Renal cortex interstitium (tissue), 11 donors: ENCODE results near the gene TNFRSF6B. TPM values are rescaled to one million over a fixed set of nuclear protein-coding genes. Genes with fewer than 3 reads are reported as not detected.

ENCODE experiments used
- DNase-seq, 11 donors: peaks; one replicate each; pipeline ENCODE4 v3.0.0-alpha.2; 2013; ENCODE audit warnings: low read depth in 9 of 11, low spot score in 4 of 11; ENCODE audit errors: extremely low read depth in 1 of 11
- polyA plus RNA-seq, 3 donors: library from polyadenylated mRNA; unstranded; fragments of 120-200 nt; gene quantifications; one replicate each; pipeline ENCODE4 v1.2.1, GENCODE V29; 2013; ENCODE audit not compliant: insufficient read length in 3 of 3

TNFRSF6B gene
- polyA plus RNA-seq, 3 donors = 0.79 to 2.2 (median 2.0) TPM

DNA sequence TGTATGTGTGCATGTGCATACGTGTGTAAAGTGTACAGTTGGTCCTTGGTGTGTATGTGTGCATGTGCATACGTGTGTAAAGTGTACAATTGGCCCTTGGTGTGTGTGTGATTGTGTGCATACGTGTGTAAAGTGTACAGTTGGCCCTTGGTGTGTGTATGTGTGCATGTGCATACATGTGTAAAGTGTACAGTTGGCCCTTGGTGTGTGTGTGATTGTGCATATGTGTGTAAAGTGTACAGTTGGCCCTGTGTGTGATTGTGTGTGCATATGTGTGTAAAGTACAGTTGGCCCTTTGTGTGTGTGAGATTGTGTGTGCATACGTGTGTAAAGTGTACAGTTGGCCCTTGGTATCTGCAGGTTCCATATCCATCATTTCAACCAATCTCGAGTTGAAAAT is 35.0 kb downstream of the TNFRSF6B start:
- DNase-seq = no peak

DNA sequence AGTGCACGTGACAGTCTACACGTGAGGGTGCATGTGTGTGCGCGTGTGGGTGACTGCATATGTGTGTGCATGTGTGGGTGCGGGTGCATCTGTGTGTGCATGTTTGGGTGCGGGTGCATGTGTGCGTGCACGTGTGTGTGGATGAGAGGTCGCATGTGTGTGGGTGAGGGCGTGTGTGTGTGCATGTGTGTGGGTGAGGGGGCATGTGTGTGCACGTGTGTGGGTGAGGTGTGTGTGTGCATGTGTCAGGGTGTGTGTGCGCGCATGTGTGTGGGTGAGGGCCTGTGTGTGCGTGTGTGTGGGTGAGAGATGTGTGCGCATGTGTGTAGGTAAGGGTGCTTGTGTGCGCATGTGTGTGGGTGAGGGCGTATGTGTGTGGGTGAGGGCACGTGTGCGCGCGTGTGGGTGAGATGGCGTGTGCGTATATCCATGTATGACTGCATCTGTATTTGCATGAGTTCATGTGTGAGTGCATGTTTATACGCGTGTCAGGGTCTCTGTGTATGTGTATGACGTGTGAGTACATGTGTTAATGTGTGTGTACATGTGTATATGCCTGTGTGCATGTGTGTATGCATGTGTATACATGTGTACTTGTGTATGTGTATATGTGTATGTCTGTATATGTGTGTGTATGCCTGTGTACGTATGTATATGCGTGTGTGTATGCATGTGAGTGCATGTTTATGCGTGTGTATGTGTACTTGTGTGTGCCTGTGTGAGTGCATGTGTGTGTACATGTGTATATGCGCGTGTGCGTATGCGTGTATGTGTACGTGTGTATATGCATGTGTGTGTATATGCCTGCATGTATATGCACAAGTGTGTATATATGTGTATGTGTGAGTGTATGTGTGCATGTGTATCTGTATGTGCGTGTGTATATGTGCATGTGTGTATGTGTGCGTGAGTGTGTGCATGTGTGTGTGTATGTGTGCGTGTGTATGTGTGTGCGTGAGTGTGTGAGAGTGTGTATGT is 36.0 kb downstream of the TNFRSF6B start:
- DNase-seq = no peak

DNA sequence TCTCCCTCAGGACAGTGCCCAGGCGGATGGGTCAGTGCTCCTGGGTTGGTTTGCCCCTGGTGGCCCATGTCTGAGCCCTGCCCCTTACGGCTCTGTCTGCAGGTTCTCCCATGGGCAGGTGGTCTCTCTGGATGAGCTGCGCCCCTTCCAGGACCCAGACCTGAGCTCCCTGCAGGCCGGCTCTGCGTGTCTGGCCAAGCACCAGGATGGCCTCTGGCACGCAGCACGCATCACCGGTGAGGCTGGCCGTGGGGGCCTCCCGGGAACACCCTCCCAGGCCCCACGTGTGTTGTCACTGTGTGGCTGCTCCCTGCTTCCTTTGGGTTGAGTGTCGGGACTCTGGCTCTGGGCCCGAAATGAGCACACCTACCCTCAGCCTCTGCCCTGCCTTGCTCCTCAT is 36.7 kb downstream of the TNFRSF6B start:
- no peak for DNase-seq

DNA sequence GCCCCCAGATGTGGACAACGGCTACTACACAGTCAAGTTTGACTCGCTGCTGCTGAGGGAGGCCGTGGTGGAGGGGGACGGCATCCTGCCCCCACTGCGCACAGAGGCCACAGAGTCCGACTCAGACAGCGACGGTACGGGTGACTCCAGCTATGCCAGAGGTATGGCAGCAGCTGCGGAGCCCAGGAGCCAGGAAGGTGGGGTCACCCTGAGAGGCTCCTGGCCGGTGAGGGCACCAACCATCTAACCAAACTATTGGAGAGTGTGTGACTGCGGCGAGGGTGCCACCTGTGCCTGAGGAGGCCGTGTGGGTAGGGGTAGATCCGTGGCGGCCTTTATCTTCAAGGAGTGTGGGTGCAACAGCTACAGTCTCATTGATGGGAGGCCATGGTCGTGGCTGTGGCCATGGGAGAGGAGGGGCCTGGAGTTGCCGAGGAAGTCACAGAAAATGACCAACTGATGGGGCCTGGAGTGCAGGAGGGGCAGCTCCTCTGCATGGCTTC is 37.2 kb downstream of the TNFRSF6B start:
- no peak for DNase-seq

DNA sequence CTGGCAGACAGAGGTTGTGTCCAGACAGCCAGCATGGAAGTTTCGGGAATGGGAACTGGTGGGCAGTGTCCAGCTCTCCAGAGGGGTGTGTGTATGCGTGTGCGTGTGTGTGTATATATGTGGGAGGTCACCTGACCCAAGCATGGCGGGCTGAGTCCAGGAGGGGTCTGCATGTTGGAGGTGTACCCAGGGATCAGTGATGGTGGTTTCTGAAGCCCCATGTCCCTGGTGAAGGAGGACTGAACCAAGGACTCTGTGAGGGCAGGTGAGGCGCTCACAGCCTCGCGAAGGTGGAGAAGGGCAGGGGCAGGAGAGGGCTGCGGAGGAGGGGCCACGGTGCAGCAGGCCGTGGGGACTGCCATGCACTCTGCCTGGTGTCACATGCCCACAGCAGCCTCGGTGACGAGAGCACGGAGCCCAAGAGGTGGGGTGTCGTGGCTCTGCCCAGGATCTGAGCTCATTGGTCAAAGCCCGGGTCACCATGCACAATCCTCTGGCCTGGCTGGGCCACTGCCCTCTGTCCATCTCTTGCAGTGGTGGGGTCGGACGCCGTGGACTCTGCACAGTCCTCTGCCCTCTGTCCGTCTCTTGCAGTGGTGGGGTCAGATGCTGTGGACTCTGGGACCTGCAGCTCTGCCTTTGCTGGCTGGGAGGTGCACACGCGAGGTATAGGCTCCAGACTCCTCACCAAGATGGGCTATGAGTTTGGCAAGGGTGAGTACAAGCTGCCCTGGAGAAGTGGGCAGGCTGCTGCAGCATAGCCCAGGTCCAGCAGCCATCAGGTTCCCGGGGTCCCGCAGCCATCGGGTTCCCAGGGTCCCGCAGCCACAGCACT is 37.9 kb downstream of the TNFRSF6B start:
- DNase-seq = no peak

DNA sequence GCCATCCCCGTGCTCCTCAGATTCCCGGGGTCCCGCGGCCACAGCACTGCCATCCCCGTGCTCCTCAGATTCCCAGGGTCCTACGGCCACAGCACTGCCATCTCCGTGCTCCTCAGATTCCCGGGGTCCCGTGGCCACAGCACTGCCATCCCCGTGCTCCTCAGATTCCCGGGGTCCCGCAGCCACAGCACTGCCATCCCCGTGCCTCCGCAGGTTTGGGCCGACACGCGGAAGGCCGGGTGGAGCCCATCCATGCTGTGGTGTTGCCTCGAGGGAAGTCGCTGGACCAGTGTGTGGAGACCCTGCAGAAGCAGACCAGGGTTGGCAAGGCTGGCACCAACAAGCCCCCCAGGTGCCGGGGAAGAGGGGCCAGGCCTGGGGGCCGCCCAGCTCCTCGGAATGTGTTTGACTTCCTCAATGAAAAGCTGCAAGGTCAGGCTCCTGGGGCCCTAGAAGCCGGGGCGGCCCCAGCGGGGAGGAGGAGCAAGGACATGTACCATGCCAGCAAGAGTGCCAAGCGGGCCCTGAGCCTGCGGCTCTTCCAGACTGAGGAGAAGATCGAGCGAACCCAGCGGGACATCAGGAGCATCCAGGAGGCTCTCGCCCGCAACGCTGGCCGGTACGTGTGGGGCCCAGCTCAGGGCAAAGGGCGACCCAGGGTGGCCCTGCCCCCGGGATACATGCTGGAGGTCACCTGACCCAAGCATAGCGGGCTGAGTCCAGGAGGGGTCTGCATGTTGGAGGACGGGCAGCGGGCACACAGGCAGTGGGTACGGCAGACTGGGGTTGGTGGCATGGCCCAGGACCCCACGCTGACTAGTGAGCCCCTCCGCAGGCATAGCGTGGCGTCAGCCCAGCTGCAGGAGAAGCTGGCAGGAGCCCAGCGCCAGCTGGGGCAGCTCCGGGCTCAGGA is 38.8 kb downstream of the TNFRSF6B start:
- no peak for DNase-seq

DNA sequence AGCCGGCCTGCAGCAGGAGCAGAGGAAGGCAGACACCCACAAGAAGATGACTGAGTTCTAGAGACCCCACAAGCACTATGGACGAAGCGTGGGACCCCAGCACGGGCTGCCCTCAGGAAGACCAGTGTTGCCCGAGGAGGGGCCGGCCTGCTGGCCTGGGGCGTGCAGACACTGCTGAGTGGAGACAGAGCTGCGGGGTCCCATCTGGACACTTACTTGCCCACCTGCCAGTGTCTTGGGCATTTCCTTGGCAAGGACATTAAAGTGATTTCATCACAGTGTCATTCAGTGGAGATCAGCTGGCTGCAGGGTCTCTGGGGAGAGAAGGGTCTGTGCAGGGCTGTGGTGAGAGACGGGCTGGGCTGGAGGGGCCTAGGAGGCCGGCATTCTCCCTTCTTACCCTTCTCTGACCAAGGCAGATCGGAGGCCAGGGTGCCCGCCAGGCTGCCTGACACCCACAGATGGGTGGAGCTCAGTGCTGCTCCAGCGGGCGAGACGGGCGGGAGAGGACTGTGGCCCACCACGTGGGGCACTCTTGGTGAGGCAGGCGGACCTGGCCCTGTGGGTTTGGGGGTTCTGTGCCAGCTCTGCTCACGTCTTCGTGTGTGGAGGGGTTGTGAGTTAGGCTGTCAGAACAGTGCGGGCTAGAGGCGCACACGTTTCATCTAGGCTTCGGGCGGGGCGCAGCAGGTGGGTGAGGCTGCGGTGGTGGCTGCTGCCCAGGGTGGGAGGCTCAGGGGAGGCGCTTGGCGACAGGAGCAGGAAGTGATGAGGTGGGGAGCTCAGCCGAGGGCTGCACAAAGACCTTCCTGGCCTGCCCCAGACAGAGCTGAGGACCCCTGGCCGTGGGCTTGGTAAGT is 39.6 kb downstream of the TNFRSF6B start, which contains the start of gene LIME1:
LIME1 (plus strand) TSS at position 806 of the 860 bp plus-strand sequence. CDS start 886 bp downstream, outside the sequence.
- no peak for DNase-seq

DNA sequence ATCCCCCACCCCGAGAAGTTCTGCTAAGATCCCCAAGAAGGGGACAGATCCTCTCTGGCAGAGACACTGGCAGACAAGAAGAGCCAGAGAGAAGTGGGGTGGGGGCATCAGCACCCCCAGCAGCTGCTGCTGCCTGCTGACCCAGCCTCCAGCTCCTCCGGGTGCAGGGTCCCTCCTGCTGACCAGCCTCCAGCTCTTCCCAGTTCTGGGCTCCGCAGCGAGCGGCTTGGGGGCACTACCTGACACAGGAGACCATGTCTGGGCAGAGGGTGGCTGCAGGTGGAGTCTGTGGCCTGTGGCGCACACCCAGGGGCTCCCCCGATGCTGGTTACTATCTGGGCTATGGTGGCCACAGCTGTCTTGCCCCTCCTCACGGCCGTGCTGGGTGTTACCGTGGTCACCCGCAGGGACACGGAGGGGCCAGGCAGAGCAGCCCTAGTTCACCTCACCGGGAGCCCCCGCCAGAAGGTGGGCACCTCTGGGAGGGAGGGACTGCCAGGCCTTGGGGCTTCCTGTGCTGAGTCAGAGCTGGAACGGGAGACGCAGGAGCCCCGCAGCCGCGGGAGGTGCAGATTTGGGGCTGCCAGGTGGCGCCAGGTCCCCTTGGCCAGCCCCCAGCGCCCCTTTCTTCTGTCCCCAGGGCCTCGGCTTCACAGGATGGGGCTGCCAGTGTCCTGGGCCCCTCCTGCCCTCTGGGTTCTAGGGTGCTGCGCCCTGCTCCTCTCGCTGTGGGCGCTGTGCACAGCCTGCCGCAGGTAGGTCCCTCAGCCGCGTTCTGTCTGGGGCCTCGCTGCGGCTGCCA is 40.6 kb downstream of the TNFRSF6B start:
- DNase-seq = no peak

DNA sequence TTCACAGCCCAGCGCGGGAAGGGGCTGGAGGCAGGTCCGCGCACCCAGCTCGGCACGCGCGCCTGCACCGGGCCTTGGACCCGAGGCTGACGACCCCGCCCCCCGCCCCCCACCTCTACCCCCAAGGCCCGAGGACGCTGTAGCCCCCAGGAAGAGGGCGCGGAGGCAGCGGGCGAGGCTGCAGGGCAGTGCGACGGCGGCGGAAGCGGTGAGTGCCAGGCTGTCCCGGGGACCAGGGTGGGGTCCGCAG is 41.2 kb downstream of the TNFRSF6B start:
- DNase-seq = no peak

DNA sequence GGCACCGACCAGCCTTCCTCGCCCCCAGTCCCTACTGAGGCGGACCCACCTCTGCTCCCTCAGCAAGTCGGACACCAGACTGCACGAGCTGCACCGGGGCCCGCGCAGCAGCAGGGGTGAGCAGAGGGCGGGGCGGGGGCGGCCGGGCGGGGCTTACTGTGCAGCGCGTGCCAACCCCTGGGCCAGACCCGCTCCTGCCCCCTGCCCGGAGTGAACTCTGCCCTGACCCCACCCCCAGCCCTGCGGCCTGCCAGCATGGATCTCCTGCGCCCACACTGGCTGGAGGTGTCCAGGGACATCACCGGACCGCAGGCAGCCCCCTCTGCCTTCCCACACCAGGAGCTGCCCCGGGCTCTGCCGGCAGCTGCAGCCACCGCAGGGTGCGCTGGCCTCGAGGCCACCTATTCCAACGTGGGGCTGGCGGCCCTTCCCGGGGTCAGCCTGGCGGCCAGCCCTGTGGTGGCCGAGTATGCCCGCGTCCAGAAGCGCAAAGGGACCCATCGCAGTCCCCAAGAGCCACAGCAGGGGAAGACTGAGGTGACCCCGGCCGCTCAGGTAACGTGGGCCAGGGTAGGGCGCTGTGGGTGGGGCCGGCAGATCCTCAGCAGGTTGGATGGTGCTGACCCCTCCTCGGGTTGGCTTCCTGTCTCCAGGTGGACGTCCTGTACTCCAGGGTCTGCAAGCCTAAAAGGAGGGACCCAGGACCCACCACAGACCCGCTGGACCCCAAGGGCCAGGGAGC is 41.7 kb downstream of the TNFRSF6B start:
- DNase-seq = no peak

DNA sequence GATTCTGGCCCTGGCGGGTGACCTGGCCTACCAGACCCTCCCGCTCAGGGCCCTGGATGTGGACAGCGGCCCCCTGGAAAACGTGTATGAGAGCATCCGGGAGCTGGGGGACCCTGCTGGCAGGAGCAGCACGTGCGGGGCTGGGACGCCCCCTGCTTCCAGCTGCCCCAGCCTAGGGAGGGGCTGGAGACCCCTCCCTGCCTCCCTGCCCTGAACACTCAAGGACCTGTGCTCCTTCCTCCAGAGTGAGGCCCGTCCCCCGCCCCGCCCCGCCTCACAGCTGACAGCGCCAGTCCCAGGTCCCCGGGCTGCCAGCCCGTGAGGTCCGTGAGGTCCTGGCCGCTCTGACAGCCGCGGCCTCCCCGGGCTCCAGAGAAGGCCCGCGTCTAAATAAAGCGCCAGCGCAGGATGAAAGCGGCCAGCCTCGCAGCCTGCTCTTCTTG is 42.3 kb downstream of the TNFRSF6B start:
- peak in 6 of 11 donors; percentile 12 to 52 (median 40) for DNase-seq

DNA sequence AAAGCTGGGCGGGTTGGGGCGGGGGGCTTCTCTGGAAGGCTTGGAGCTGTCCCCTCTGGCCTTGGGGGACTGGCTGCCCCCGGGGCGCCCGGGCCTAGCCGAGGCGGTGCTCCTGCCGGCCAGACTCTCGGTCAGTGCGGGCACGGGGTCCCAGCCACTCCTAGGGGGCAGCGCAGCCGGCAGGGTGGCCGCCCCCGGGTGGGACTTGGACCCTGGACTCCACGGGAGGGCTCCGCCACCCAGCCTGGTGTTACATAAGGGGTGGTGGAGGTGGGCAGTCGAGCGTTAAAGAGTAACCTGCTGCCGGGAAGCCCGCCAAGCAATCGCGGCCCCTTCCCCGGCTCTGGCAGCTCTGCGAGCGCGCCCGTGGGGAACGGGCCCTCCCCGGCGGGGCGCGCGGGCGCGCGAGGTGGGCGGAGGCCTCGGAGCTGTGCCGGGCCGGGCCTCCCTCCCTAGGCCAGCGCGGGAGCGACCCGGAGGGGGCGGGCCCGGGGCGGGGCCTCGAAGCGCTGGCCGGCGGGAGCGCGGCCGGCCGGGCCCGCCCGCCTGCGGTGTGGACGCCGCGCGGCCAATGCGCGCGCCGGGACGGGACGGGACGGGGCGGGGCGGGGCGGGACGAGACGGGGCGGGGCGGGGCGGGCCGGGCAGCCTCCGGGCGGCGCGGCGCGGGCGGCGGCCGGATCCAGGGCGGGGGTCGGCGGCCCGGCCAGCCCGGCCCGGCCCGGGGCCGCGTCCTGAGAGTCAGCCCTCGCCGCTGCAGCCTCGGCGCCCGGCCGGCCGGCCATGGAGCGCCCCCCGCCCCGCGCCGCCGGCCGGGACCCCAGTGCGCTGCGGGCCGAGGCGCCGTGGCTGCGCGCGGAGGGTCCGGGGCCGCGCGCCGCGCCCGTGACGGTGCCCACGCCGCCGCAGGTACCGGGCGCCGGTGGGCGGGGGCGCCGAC is 42.9 kb downstream of the TNFRSF6B start, which contains the start of gene SLC2A4RG:
SLC2A4RG (plus strand) TSS at position 647 of the 940 bp plus-strand sequence; CDS start at position 784, 137 bp downstream.
- peak; percentile 52 to 87 (median 74) for DNase-seq

DNA sequence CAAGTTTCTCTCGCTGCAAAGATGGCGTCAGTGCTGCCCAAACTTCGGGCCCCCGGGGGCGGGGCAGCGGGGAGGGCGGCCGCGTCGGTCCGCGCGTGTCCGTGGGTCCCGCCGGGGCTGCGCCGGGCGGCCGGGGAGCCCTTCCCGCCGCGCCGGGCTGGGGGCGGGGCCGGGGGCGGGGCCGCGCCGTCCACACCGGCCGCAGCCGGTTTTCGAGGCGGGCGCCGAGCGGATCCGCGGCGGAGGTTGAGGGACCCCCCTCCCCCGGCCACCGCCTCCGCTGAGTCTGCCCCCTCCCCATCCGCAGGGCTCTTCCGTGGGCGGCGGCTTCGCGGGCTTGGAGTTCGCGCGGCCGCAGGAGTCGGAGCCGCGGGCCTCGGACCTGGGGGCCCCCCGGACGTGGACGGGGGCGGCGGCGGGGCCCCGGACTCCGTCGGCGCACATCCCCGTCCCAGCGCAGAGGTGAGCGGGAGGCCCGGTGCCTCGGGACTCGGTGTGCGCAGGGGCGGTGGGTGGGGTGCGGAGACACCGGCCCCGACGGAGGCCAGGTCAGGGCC is 43.7 kb downstream of the TNFRSF6B start:
- DNase-seq = peak in 6 of 11 donors; percentile 27 to 63 (median 34)

DNA sequence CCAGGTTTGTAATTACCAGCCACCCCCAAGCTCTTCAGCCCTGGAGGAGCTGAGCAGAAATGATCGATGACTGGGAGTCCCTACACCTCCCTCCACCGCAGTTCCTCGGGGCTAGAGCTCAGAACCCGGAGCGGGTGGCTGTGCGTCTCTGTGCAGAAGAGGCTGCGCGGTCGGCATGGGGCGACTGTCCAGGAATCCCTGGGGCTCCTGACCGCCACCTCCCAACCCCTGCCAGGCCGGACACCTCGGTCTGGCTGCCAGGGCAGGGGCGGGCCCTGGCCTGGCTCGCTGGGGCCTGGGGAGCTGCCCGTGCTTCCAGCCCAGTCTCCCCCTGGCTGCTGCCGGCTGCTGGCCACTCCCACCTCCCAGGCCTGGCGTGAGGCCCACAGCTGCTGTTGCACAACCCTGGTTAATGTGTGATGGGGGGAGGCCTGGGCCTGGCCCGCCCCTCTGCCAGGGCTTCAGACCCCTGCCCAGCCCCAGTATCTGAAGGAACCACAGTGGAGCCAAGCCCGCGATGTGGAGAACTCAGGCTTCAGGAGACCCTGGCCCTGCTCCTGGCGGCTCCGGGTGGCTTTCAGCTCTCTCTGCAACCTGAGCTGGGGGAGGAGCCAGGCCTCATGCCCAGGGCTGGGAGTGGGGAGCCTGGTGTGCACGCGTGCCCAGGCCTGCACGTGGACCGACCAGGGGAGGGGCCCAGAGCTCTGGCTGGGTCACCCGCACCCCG is 44.3 kb downstream of the TNFRSF6B start:
- DNase-seq = peak; percentile 63 to 82 (median 76)
